ENCODE measurements around the gene CD226. TPM values are rescaled to one million over a fixed set of nuclear protein-coding genes. Genes with fewer than 3 reads are reported as not detected.

Gene CD226
- under 1 TPM; 0.05 to 0.24 (median 0.16) TPM for total RNA-seq

DNA sequence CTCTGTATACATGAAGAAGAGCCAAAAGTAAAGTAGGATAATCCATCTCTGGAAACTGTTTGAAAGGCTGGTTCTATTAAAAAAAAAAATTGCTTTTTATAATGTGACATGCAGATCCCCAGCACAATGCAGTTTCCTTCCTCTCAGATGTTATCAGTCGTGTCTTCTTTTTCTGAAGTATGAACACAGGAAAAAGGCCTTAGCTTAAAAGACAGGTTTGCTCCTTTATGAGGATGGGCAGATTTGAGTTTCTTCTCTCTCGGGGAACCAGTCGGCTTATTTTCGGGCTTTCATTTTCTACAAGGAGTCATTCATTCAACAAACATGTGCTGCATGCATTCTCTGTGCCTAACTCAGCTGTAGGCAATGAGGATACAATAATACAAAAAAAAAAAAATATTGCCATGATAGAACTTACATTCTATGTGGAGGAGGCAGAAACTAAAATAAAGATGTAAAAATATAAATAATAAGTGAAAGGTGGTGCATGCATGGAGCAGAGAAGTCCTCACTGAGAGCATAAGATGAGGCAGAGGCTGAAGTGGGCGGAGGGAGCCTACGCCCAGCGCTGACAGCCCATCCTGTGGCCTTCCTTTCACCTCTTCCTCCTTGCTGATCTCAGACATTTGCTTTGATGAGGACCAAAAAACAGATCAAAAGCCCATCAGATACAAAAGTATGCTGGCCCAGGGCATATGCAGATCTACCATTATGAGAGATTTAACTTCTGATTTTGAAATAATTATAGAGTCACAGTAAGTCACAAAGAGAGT, at the start of gene CD226:
Gene CD226 (minus strand): TSS at position 513 of the 773 bp plus-strand sequence. CDS start 467 bp downstream, at position 46.
- H3K9me3 ChIP-seq: no peaks in the 10 kb centered on the region
- 59% methylated on average over 7 of the region's 7 CpGs for WGBS
- no peaks in the 10 kb centered on the region for H3K4me1 ChIP-seq
- H3K27me3 ChIP-seq: no peaks in the 10 kb centered on the region
- no peak within 1 kb of the TSS for H3K27ac ChIP-seq
- no peak within 1 kb of the TSS for H3K4me3 ChIP-seq
- TF ChIP-seq POLR2AphosphoS5 (IDR thresholded peaks at IDR 0.05): no peak
- TF ChIP-seq, protein P1, sequence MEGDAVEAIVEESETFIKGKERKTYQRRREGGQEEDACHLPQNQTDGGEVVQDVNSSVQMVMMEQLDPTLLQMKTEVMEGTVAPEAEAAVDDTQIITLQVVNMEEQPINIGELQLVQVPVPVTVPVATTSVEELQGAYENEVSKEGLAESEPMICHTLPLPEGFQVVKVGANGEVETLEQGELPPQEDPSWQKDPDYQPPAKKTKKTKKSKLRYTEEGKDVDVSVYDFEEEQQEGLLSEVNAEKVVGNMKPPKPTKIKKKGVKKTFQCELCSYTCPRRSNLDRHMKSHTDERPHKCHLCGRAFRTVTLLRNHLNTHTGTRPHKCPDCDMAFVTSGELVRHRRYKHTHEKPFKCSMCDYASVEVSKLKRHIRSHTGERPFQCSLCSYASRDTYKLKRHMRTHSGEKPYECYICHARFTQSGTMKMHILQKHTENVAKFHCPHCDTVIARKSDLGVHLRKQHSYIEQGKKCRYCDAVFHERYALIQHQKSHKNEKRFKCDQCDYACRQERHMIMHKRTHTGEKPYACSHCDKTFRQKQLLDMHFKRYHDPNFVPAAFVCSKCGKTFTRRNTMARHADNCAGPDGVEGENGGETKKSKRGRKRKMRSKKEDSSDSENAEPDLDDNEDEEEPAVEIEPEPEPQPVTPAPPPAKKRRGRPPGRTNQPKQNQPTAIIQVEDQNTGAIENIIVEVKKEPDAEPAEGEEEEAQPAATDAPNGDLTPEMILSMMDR (IDR thresholded peaks at IDR 0.05): no peak
- TF ChIP-seq EP300 (IDR thresholded peaks at IDR 0.05): no peak
- no peak for TF ChIP-seq POLR2A (IDR thresholded peaks at IDR 0.05)
- no peaks in the 10 kb centered on the region for H3K36me3 ChIP-seq
- DNase-seq (ENCODE audit: low spot score in 2 of 2): no peak

DNA sequence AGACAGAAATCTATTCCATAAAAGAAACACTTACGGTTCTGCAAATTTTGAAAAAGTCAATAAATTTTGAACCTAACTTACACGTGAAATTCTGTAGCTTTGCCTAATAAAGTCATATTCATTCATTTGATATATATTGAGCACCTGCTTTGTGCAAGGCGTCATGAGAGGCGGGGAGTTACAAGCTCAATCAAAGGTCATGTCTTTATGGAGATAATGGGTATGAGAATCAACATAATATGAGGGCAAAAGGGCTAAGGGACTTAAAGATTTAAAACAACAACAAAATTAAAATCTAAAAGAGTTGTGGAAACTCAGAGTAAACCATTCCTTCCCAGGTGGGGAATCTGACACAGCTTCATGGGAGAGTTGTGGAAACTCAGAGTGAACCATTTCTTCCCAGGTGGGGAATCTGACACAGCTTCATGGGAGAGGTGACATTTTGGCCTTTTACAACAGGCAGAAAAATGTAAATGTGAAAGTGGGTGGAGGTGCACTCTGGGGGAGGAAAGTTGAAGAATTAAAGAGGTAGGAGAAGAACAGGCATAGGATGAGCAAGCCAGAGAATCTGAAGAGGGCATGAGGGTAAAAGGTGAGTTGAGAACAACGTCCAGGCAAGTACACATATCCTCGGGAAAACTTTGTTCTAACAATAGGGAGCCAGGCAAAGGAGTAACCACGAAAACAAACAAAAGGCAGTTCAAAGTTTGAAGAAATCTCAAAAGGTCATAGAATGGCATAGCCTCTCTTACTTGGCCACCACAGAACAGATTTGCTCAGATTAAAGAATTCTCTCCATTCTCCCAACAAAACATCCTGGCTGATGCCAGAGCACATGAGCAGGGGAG, 49.5 kb upstream of the CD226 start:
- no peaks in the 10 kb centered on the region for H3K27me3 ChIP-seq
- no peak overlapping the region for H3K27ac ChIP-seq
- peaks cover 11% of the 10 kb centered on the region for H3K36me3 ChIP-seq
- no peaks in the 10 kb centered on the region for H3K4me1 ChIP-seq
- H3K4me3 ChIP-seq: no peak overlapping the region
- no peaks in the 10 kb centered on the region for H3K9me3 ChIP-seq
- TF ChIP-seq POLR2AphosphoS5 (IDR thresholded peaks at IDR 0.05): no peak
- TF ChIP-seq POLR2A (IDR thresholded peaks at IDR 0.05): no peak
- TF ChIP-seq, protein P1 (IDR thresholded peaks at IDR 0.05): no peak
- no peak for TF ChIP-seq EP300 (IDR thresholded peaks at IDR 0.05)
- DNase-seq (ENCODE audit: low spot score in 2 of 2): no peak
- WGBS: 82% methylated on average over 7 of the region's 7 CpGs

- no peak overlapping the region for H3K4me3 ChIP-seq
- no peaks in the 10 kb centered on the region for H3K4me1 ChIP-seq
- peaks cover 11% of the 10 kb centered on the region for H3K36me3 ChIP-seq
- WGBS: 89% methylated on average over 2 of the region's 2 CpGs
- H3K27ac ChIP-seq: no peak overlapping the region
- TF ChIP-seq POLR2A (IDR thresholded peaks at IDR 0.05) (no peak), POLR2AphosphoS5 (IDR thresholded peaks at IDR 0.05) (no peak), EP300 (IDR thresholded peaks at IDR 0.05) (no peak)
- TF ChIP-seq, protein P1 (IDR thresholded peaks at IDR 0.05): no peak
- DNase-seq (ENCODE audit: low spot score in 2 of 2): no peak
- no peaks in the 10 kb centered on the region for H3K27me3 ChIP-seq
- H3K9me3 ChIP-seq: no peaks in the 10 kb centered on the region
These were observed 48.7 kb upstream of the CD226 start for GRCh38 chr18:69996417-69996816.

GRCh38 chr18:69995774-69996173, 48.1 kb upstream of the CD226 start:
- no peaks in the 10 kb centered on the region for H3K9me3 ChIP-seq
- no peak for TF ChIP-seq POLR2A (IDR thresholded peaks at IDR 0.05)
- TF ChIP-seq, protein P1 (IDR thresholded peaks at IDR 0.05): no peak
- TF ChIP-seq EP300 (IDR thresholded peaks at IDR 0.05): no peak
- no peak for TF ChIP-seq POLR2AphosphoS5 (IDR thresholded peaks at IDR 0.05)
- no peaks in the 10 kb centered on the region for H3K27me3 ChIP-seq
- no peak overlapping the region for H3K27ac ChIP-seq
- whole genome bisulfite sequencing: 86% methylated on average over 3 of the region's 3 CpGs
- H3K36me3 ChIP-seq: peaks cover 9% of the 10 kb centered on the region
- H3K4me3 ChIP-seq: no peak overlapping the region
- no peak for DNase-seq (ENCODE audit: low spot score in 2 of 2)
- no peaks in the 10 kb centered on the region for H3K4me1 ChIP-seq

GRCh38 chr18:69992776-69993175, 45.1 kb upstream of the CD226 start:
- Histone ChIP-seq H3K4me1 (no peaks in the 10 kb centered on the region), H3K36me3 (peaks cover 4% of the 10 kb centered on the region), H3K27ac (no peak overlapping the region), H3K27me3 (no peaks in the 10 kb centered on the region), H3K9me3 (peaks cover 3% of the 10 kb centered on the region), H3K4me3 (no peak overlapping the region)
- DNase-seq (ENCODE audit: low spot score in 2 of 2): no peak
- TF ChIP-seq EP300 (IDR thresholded peaks at IDR 0.05) (no peak), POLR2AphosphoS5 (IDR thresholded peaks at IDR 0.05) (no peak), POLR2A (IDR thresholded peaks at IDR 0.05) (no peak)
- TF ChIP-seq, protein P1 (IDR thresholded peaks at IDR 0.05): no peak
- WGBS: 67% methylated on average over 1 of the region's 1 CpG

All from suprapubic skin (tissue), 4 donors.